Stimulated activated CD4-positive, alpha-beta T cell treated with anti-CD3 and anti-CD28 coated beads, TNF-alpha, amount 100 ng/mL, for 1 hour (primary cell): ENCODE data around the gene PLXNC1.

Experiments
- DNase-seq, 3 donors: peaks; one replicate each; pipeline ENCODE4 v3.0.0-alpha.2; 2020; ENCODE audit warnings: low read depth in 3 of 3, low spot score in 1 of 3

The PLXNC1 gene

GRCh38 chr12:94157181-94157580, 8.8 kb downstream of the PLXNC1 start:
- no peak for DNase-seq

GRCh38 chr12:94157981-94158411, 9.6 kb downstream of the PLXNC1 start:
- no peak for DNase-seq

- DNase-seq = no peak
Measured at GRCh38 chr12:94158666-94159065, 10.3 kb downstream of the PLXNC1 start.

GRCh38 chr12:94162108-94162507, 13.7 kb downstream of the PLXNC1 start:
- no peak for DNase-seq

- DNase-seq = no peak
Measured at GRCh38 chr12:94163850-94164249, 15.5 kb downstream of the PLXNC1 start.

GRCh38 chr12:94165138-94165537, 16.8 kb downstream of the PLXNC1 start:
- DNase-seq = no peak

GRCh38 chr12:94165670-94166364, 17.4 kb downstream of the PLXNC1 start:
- no peak for DNase-seq

GRCh38 chr12:94167071-94167755, 18.8 kb downstream of the PLXNC1 start:
- no peak for DNase-seq

GRCh38 chr12:94167756-94168416, 19.5 kb downstream of the PLXNC1 start:
- no peak for DNase-seq

- no peak for DNase-seq
Measured at GRCh38 chr12:94169495-94169894, 21.1 kb downstream of the PLXNC1 start.

GRCh38 chr12:94169966-94170689, 21.8 kb downstream of the PLXNC1 start:
- DNase-seq = no peak

GRCh38 chr12:94170690-94171594, 22.6 kb downstream of the PLXNC1 start:
- no peak for DNase-seq

GRCh38 chr12:94171595-94171930, 23.2 kb downstream of the PLXNC1 start:
- DNase-seq = no peak

- peak in 1 of 3 donors; percentile 4 for DNase-seq
Measured at GRCh38 chr12:94172031-94172430, 23.7 kb downstream of the PLXNC1 start.

GRCh38 chr12:94172973-94173372, 24.6 kb downstream of the PLXNC1 start:
- DNase-seq = no peak

- no peak for DNase-seq
Measured at GRCh38 chr12:94173660-94174265, 25.4 kb downstream of the PLXNC1 start.

GRCh38 chr12:94174576-94174975, 26.2 kb downstream of the PLXNC1 start:
- no peak for DNase-seq

- DNase-seq = no peak
Measured at GRCh38 chr12:94175763-94176668, 27.6 kb downstream of the PLXNC1 start.

- DNase-seq = no peak
Measured at GRCh38 chr12:94178054-94178453, 29.7 kb downstream of the PLXNC1 start.
